ENCODE measurements around the gene DNAJB2.
A peak's percentile ranks its signal among the peaks of the same experiment; 100 is the strongest.

Gene DNAJB2

DNA sequence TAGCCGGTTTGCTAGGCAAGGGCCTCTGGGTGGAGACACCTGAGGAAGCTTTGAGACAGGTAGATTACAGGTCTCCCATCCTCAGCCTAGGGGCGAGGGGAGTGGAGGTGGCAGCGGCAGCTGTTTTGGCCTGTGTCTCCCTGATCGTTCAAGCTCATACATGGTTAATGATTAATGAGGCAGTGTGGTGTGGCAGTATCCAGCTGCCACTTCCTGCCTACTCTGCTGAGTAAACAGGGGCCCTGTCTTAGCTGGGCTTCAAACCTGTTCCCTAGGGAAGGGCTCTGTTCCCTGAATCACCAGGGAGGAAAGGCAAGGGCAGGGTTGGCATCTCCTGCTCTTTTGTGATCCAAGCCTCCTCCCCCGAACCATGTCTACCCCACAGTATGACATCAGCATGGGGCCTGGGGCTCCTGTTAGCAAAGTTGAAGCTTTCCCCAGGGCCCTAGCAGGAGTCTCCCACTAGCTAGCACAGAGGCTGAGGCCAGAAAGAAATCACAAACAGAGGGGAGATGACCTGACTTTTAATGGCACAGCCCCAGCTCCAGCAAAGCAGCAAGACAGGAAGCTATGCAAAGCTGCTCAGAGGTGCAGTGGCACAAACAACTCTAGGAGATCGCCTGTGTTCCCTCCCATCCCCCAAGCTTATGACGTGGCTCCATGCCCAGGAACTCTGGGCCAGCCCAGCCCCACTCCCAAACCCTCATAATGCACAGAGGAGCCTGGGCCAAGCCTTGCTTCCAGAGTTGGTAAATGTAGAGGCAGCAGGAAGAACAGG is 29.8 kb upstream of the DNAJB2 start:
- ChIA-PET POLR2A (interaction anchor here (0.8 to 1.9 kb wide), 5 partner anchors 9 to 73 kb away, joined by 4 to 11 read pairs (median 5); partner anchors contain the start of genes ANKZF1, ATG9A, CNPPD1 and DNAJB2), CTCF (interaction anchor here (0.8 to 10.2 kb wide), 11 partner anchors 10 to 95 kb away, joined by 3 to 116 read pairs (median 3); partner anchors contain the start of gene DNAJB2)
- peak; percentile 70 for DNase-seq (ENCODE audit: extremely low spot score)
- TF ChIP-seq, protein P1, sequence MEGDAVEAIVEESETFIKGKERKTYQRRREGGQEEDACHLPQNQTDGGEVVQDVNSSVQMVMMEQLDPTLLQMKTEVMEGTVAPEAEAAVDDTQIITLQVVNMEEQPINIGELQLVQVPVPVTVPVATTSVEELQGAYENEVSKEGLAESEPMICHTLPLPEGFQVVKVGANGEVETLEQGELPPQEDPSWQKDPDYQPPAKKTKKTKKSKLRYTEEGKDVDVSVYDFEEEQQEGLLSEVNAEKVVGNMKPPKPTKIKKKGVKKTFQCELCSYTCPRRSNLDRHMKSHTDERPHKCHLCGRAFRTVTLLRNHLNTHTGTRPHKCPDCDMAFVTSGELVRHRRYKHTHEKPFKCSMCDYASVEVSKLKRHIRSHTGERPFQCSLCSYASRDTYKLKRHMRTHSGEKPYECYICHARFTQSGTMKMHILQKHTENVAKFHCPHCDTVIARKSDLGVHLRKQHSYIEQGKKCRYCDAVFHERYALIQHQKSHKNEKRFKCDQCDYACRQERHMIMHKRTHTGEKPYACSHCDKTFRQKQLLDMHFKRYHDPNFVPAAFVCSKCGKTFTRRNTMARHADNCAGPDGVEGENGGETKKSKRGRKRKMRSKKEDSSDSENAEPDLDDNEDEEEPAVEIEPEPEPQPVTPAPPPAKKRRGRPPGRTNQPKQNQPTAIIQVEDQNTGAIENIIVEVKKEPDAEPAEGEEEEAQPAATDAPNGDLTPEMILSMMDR (IDR thresholded peaks at IDR 0.05; ENCODE audit: control extremely low read depth, extremely low read depth, low read depth, missing control alignments) = no peak

DNA sequence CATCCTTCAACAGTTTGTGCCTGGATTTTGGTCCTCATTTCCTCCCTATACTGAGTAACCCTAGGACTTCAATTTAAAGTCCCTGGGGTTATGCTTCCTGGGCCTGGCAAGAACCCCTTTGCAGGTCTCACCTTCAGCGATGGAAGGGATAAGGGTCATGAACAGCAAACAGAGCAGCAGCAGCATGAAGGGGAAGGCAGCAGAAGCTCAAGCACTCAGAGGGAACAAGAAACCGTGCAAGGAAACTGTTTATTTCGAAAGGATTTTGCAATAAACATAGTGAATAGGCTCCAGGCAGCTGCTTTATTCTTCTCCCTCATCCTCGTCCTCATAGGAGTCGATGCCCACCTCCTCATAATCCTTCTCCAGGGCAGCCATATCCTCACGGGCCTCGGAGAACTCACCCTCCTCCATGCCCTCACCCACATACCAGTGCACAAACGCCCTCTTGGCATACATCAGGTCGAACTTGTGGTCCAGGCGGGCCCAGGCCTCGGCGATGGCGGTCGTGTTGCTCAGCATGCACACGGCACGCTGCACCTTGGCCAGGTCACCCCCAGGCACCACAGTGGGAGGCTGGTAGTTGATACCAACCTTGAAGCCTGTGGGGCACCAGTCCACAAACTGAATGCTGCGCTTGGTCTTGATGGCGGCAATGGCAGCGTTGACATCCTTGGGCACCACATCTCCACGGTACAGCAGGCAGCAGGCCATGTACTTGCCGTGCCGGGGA is 29.0 kb upstream of the DNAJB2 start:
- TF ChIP-seq, protein P1 (IDR thresholded peaks at IDR 0.05; ENCODE audit: control extremely low read depth, extremely low read depth, low read depth, missing control alignments) = no peak
- ChIA-PET POLR2A (interaction anchor here (1.3 to 1.9 kb wide), 2 partner anchors 12 to 29 kb away, joined by 6 to 11 read pairs; partner anchors contain the start of gene DNAJB2), CTCF (interaction anchor here (0.8 to 10.2 kb wide), 8 partner anchors 11 to 96 kb away, joined by 3 to 116 read pairs (median 3); partner anchors contain the start of gene DNAJB2)
- no peak for DNase-seq (ENCODE audit: extremely low spot score)

DNA sequence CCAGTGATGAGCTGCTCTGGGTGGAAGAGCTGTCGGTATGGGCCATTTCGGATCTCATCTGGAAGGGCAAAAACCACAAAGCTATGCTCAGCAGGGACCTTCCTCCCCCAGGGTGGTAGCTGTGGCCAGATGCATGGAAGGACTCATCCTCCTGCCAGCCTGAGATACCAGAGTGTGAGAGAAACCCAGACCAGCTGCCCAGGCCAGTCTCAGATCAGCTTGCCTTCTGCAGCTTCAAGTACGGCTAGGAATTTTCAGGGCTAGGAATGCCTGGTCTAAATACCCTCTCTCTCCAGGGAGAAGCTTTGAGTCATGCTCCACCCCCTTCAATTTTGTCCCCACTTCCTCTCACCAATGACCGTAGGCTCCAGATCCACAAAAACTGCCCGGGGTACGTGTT is 27.5 kb upstream of the DNAJB2 start:
- TF ChIP-seq, protein P1 (IDR thresholded peaks at IDR 0.05; ENCODE audit: control extremely low read depth, extremely low read depth, low read depth, missing control alignments) = no peak
- ChIA-PET POLR2A (interaction anchor here (0.9 to 1.6 kb wide), 3 partner anchors 34 to 75 kb away, joined by 3 to 8 read pairs (median 4); partner anchors contain the start of gene CNPPD1), CTCF (interaction anchor here (1.4 to 10.2 kb wide), 5 partner anchors 10 to 92 kb away, joined by 3 to 116 read pairs (median 4); no protein-coding TSS in a partner anchor)
- no peak for DNase-seq (ENCODE audit: extremely low spot score)

DNA sequence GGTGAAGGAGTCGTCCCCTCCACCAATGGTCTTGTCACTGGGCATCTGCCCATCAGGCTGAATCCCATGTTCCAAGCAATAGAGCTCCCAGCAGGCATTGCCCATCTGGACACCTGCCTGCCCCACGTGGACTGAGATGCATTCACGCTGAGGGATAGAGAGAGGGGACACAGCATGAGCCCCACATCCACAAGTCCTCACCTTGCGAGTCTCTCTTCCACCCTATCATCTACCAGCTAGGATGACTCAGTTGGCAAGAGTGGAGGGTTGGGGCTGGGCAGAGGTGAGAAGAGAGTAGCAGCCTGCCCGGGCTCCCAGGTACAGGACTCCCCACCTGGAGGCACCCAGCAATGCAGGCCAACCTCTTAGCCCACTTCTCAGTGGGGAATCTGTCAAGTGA is 27.1 kb upstream of the DNAJB2 start:
- no peak for DNase-seq (ENCODE audit: extremely low spot score)
- CTCF ChIA-PET = interaction anchor here (0.8 to 10.2 kb wide), 10 partner anchors 10 to 136 kb away, joined by 3 to 116 read pairs (median 4); partner anchors contain the start of genes ANKZF1, ATG9A and DNPEP
- TF ChIP-seq, protein P1 (IDR thresholded peaks at IDR 0.05; ENCODE audit: control extremely low read depth, extremely low read depth, low read depth, missing control alignments) = no peak
- POLR2A ChIA-PET = interaction anchor here (0.6 to 2.8 kb wide), 7 partner anchors 13 to 512 kb away, joined by 3 to 13 read pairs (median 4); partner anchors contain the start of gene CNPPD1

DNA sequence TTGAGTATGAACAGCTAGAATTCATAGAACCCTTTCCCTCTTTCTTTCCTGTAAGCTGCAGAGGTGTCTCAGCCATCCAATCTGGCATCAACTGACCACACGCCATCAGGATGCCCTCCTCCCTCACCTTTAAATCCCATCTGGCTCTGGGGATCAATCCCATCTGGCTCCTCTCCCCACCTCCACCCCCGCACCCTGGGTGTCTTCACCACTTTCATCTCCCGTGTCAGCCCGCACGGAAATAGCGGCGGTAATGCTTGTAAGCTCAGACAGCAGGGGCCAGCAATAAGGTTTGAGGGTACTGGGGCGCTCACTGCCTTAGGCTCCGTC is 26.6 kb upstream of the DNAJB2 start:
- POLR2A ChIA-PET = interaction anchor here (0.5 to 2.8 kb wide), 18 partner anchors 8 to 512 kb away, joined by 3 to 16 read pairs (median 5); partner anchors contain the start of genes CNPPD1 and ZFAND2B
- no peak for DNase-seq (ENCODE audit: extremely low spot score)
- TF ChIP-seq, protein P1 (IDR thresholded peaks at IDR 0.05; ENCODE audit: control extremely low read depth, extremely low read depth, low read depth, missing control alignments) = no peak
- CTCF ChIA-PET = interaction anchor here (0.8 to 10.2 kb wide), 12 partner anchors 9 to 135 kb away, joined by 3 to 116 read pairs (median 4); partner anchors contain the start of genes ANKZF1, ATG9A, DNAJB2 and DNPEP
